Tibial artery (tissue), 4 donors: Measurements from ENCODE around the gene ARHGAP28.

Experiments used
- DNase-seq, 2 donors: peaks; one replicate each; pipeline ENCODE4 v3.0.0-alpha.2; 2019
- H3K27ac ChIP-seq, 2 donors: fragments of 200-600 bp; sonication (generic) in 1 of 2; 1 replicate in 1 of 2; 2 replicates in 1 of 2; pipeline ENCODE4 v1.5.1; 2018 to 2019; ENCODE audit warnings: mild to moderate bottlenecking in 1 of 2
- H3K27me3 ChIP-seq, 2 donors: fragments of 200-600 bp; sonication (generic) in 1 of 2; one replicate each; pipeline versions ENCODE4 v1.5.1 to v1.6.0; 2016 to 2019
- H3K36me3 ChIP-seq, 3 donors: fragments of 200-600 bp; sonication (generic) in 2 of 3; one replicate each; pipeline ENCODE4 v1.5.1; 2016 to 2019; ENCODE audit warnings: mild to moderate bottlenecking in 2 of 3
- H3K4me1 ChIP-seq, 4 donors: fragments of 200-600 bp; sonication (generic) in 2 of 4; 1 replicate in 3 of 4; 2 replicates in 1 of 4; pipeline ENCODE4 v1.5.1; 2016 to 2019
- H3K4me3 ChIP-seq, 2 donors: fragments of 200-600 bp; sonication (generic) in 1 of 2; 1 replicate in 1 of 2; 2 replicates in 1 of 2; pipeline ENCODE4 v1.5.1; 2018 to 2019; ENCODE audit warnings: mild to moderate bottlenecking in 2 of 2
- H3K9me3 ChIP-seq, 3 donors: fragments of 200-600 bp; sonication (generic) in 1 of 3; one replicate each; pipeline ENCODE4 v1.5.1; 2016 to 2019
- CTCF ChIP-seq, 2 experiments: fragments of 200-600 bp in 1 of 2; fragments of 450-650 bp in 1 of 2; IDR thresholded peaks; one replicate each; pipeline ENCODE4 v1.5.1; 2017 to 2019; ENCODE audit warnings: antibody characterized with exemption in 2 of 2, mild to moderate bottlenecking in 1 of 2, moderate library complexity in 1 of 2
- intact Hi-C: fragments of 100-400 bp; cut with DNase I; formaldehyde crosslinking; loops from one replicate; pipeline ENCODE4 v1.15.0; 2023; ENCODE audit warnings: low total_unique reads

Gene ARHGAP28

GRCh38 chr18:6878556-6879297 lies 149.2 kb downstream of the ARHGAP28 start:
- TF ChIP-seq CTCF (IDR thresholded peaks at IDR 0.05) = no peak
- Histone ChIP-seq H3K9me3 (no peaks in the 10 kb centered on the region), H3K36me3 (no peaks in the 10 kb centered on the region), H3K27ac (no peak overlapping the region), H3K27me3 (no peaks in the 10 kb centered on the region), H3K4me3 (no peak overlapping the region), H3K4me1 (no peaks in the 10 kb centered on the region)
- no peak for DNase-seq
- intact Hi-C loops = no loop called here

- H3K27me3 ChIP-seq = no peaks in the 10 kb centered on the region
- no peaks in the 10 kb centered on the region for H3K4me1 ChIP-seq
- H3K9me3 ChIP-seq = no peaks in the 10 kb centered on the region
- TF ChIP-seq CTCF (IDR thresholded peaks at IDR 0.05) = no peak
- no peak overlapping the region for H3K4me3 ChIP-seq
- DNase-seq = no peak
- H3K36me3 ChIP-seq = no peaks in the 10 kb centered on the region
- no peak overlapping the region for H3K27ac ChIP-seq
- intact Hi-C loops = loop anchor here (10.0 kb wide), 1 partner anchor 335 kb away; no protein-coding TSS in a partner anchor
These were observed 150.1 kb downstream of the ARHGAP28 start for GRCh38 chr18:6879508-6880195.

- Histone ChIP-seq H3K4me1 (no peaks in the 10 kb centered on the region), H3K4me3 (no peak overlapping the region), H3K9me3 (no peaks in the 10 kb centered on the region), H3K36me3 (no peaks in the 10 kb centered on the region), H3K27ac (no peak overlapping the region), H3K27me3 (no peaks in the 10 kb centered on the region)
- DNase-seq = peak in 1 of 2 donors; percentile 66
- intact Hi-C loops = loop anchor here (10.0 kb wide), 1 partner anchor 336 kb away; no protein-coding TSS in a partner anchor
- TF ChIP-seq CTCF (IDR thresholded peaks at IDR 0.05) = no peak
These were observed 151.7 kb downstream of the ARHGAP28 start for GRCh38 chr18:6881034-6881820.

GRCh38 chr18:6882401-6882800 lies 152.9 kb downstream of the ARHGAP28 start:
- no peaks in the 10 kb centered on the region for H3K9me3 ChIP-seq
- TF ChIP-seq CTCF (IDR thresholded peaks at IDR 0.05) = no peak
- no peak for DNase-seq
- H3K4me1 ChIP-seq = no peaks in the 10 kb centered on the region
- no peaks in the 10 kb centered on the region for H3K27me3 ChIP-seq
- H3K27ac ChIP-seq = no peak overlapping the region
- intact Hi-C loops = loop anchor here (10.0 kb wide), 1 partner anchor 338 kb away; no protein-coding TSS in a partner anchor
- no peak overlapping the region for H3K4me3 ChIP-seq
- H3K36me3 ChIP-seq = no peaks in the 10 kb centered on the region

- no peak for DNase-seq
- intact Hi-C loops = loop anchor here (10.0 kb wide), 1 partner anchor 340 kb away; no protein-coding TSS in a partner anchor
- TF ChIP-seq CTCF (IDR thresholded peaks at IDR 0.05) = no peak
- no peak overlapping the region for H3K27ac ChIP-seq
- H3K4me3 ChIP-seq = no peak overlapping the region
- H3K4me1 ChIP-seq = no peaks in the 10 kb centered on the region
- H3K27me3 ChIP-seq = no peaks in the 10 kb centered on the region
- H3K9me3 ChIP-seq = no peaks in the 10 kb centered on the region
- no peaks in the 10 kb centered on the region for H3K36me3 ChIP-seq
These were observed 155.5 kb downstream of the ARHGAP28 start for GRCh38 chr18:6885006-6885481.
